Small intestine (tissue), 7 donors: ENCODE measurements around the gene DEPDC4. TPM values are rescaled to one million over a fixed set of nuclear protein-coding genes. Genes with fewer than 3 reads are reported as not detected.

ENCODE experiments used
- DNase-seq, 2 donors: peaks; one replicate each; pipeline versions ENCODE4 v3.0.0 to v3.0.0-alpha.2; 2013
- FAIRE-seq: peaks from 2 replicates; lab custom pipeline; 2012; peaks lifted over from hg19 to GRCh38; lab: Jason Lieb, UNC
- H3K27ac ChIP-seq, 3 donors: one replicate each; pipeline ENCODE4 v1.5.1; 2013; ENCODE audit warnings: low read length in 2 of 3, mild to moderate bottlenecking in 2 of 3, control low read depth in 1 of 3, inconsistent platforms in 1 of 3, low read depth in 1 of 3, moderate library complexity in 1 of 3
- H3K27me3 ChIP-seq, 3 donors: one replicate each; pipeline ENCODE4 v1.6.1; 2013; ENCODE audit warnings: low read length in 3 of 3, inconsistent platforms in 1 of 3; ENCODE audit not compliant: control insufficient read depth in 3 of 3, insufficient read depth in 3 of 3
- H3K36me3 ChIP-seq, 3 donors: one replicate each; pipeline ENCODE4 v1.6.1; 2013; ENCODE audit warnings: low read length in 3 of 3, inconsistent platforms in 1 of 3, low read depth in 1 of 3, mild to moderate bottlenecking in 1 of 3, moderate library complexity in 1 of 3; ENCODE audit not compliant: control insufficient read depth in 3 of 3, insufficient read depth in 2 of 3
- H3K4me1 ChIP-seq, 3 donors: one replicate each; pipeline ENCODE4 v1.6.1; 2013; ENCODE audit warnings: low read length in 2 of 3, inconsistent platforms in 1 of 3, low read depth in 1 of 3, mild to moderate bottlenecking in 1 of 3, moderate library complexity in 1 of 3; ENCODE audit not compliant: control insufficient read depth in 3 of 3, insufficient read depth in 2 of 3
- H3K4me3 ChIP-seq, 3 donors: one replicate each; pipeline ENCODE4 v1.5.1; 2013; ENCODE audit warnings: low read length in 3 of 3, control low read depth in 1 of 3, inconsistent platforms in 1 of 3, low read depth in 1 of 3, mild to moderate bottlenecking in 1 of 3, moderate library complexity in 1 of 3
- H3K9me3 ChIP-seq, 2 donors: one replicate each; pipeline ENCODE4 v1.6.1; 2013; ENCODE audit warnings: low read depth in 1 of 2, low read length in 1 of 2; ENCODE audit not compliant: control insufficient read depth in 2 of 2, insufficient read depth in 1 of 2
- WGBS, 3 donors: extraction: QIAGEN DNeasy Blood & Tissue Kit; methylation state at CpG; one replicate each; pipeline ENCODE4 v1.1.7; 2013; 5-methylcytosine and 5-hydroxymethylcytosine counted together
- polyA plus RNA-seq, 4 donors: library from polyadenylated mRNA; stranded (reverse) in 3 of 4; unstranded in 1 of 4; fragments of 200-250 nt in 3 of 4; fragments of 120-200 nt in 1 of 4; gene quantifications; one replicate each; pipeline versions ENCODE4 v1.2.1 to v1.2.3, GENCODE V29; 2013
- donor health status: healthy with polysubstance abuse.
- donor health status: control.
- donor health status: control.
- donor health status: Bipolar disorder and iron deficiency.
- donor health status: healthy.

DEPDC4 gene
- polyA plus RNA-seq, 4 donors = 0.67 to 3.6 (median 1.5) TPM

DNA sequence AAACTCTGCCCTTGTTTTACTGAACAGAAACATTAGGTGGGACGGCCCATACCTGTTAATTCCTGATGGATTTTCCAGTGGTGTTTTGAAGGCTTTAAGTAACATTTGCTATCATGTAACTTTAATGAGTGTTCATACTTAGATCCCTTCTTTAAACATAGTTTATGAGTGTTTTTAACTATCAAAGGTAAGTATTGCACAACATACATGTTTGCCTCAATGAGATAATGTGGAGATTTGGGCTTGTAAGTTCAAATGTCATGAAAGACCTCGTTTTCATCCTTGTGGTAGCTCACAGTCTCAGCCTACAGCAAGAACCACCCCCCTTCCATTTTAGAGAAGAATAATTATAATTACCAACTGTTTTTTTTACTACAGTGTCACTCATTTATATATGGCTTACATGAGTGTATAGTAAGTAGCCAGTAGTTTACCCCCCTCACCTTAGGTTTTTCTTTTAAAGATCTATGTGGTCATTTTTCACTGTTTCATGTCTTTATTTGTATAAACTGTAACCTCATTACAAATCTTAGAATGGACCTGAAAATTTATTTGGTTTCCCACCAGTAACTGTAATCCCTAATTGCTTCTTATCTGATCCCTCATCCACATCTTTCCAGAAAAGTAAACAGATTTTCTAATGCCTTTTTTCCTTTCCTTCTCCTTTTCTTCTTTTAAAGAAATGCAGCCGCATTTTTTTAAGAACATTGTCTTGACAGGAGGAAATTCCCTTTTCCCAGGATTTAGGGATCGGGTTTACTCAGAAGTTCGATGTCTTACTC is 47.4 kb downstream of the DEPDC4 start:
- Histone ChIP-seq H3K27me3 (no peaks in the 10 kb centered on the region), H3K27ac (no peak overlapping the region), H3K9me3 (peaks cover 0 to 4% of the 10 kb centered on the region in 2 donors), H3K36me3 (peaks cover 3 to 22% (median 4%) of the 10 kb centered on the region in 3 donors), H3K4me3 (no peak overlapping the region), H3K4me1 (peaks cover 2 to 12% (median 2%) of the 10 kb centered on the region in 3 donors)
- DNase-seq (peak in 1 of 2 donors; percentile 16), FAIRE-seq (no peak)
- 85 to 87% (median 86%) methylated on average over 5 of the region's 5 CpGs for WGBS, 3 donors

DNA sequence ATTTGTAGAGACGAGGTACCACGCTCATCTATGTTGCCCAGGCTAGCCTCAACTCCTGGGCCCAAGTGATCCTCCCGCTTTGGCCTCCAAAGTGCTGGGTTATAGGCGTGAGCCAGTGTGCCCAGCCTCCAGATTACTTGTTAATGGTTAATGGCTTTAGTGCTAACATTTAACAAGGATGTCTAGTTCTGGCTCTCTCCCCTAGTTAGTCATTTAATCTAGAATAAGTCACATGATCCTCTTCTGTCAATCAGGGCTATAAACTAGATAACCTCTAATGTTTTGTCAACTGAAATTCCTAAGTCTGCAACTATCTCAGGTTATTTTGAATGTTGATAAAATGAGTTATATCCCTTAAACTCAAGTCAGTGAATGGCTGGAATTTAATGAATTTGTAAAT is 50.5 kb downstream of the DEPDC4 start:
- no peaks in the 10 kb centered on the region for H3K27me3 ChIP-seq
- FAIRE-seq (peak; percentile 74), DNase-seq (peak; percentile 41 to 62)
- H3K4me3 ChIP-seq = no peak overlapping the region
- H3K36me3 ChIP-seq = peaks cover 8 to 11% (median 9%) of the 10 kb centered on the region in 3 donors
- peaks cover 2 to 18% (median 5%) of the 10 kb centered on the region in 3 donors for H3K4me1 ChIP-seq
- peaks cover 0 to 4% of the 10 kb centered on the region in 2 donors for H3K9me3 ChIP-seq
- no peak overlapping the region for H3K27ac ChIP-seq
- WGBS, 3 donors = 74 to 93% (median 82%) methylated on average over 4 of the region's 4 CpGs

- Histone ChIP-seq H3K9me3 (peaks cover 0 to 4% of the 10 kb centered on the region in 2 donors), H3K27ac (no peak overlapping the region), H3K4me3 (no peak overlapping the region), H3K27me3 (no peaks in the 10 kb centered on the region), H3K4me1 (peaks cover 2 to 18% (median 5%) of the 10 kb centered on the region in 3 donors), H3K36me3 (peaks cover 10 to 18% (median 12%) of the 10 kb centered on the region in 3 donors)
- FAIRE-seq (no peak), DNase-seq (peak in 1 of 2 donors; percentile 16)
- WGBS, 3 donors = 71 to 78% (median 73%) methylated on average over 1 of the region's 1 CpG
These were observed 51.7 kb downstream of the DEPDC4 start for GRCh38 chr12:100215209-100215608.

GRCh38 chr12:100214518-100214917 is 52.4 kb downstream of the DEPDC4 start:
- peaks cover 7 to 18% (median 12%) of the 10 kb centered on the region in 3 donors for H3K36me3 ChIP-seq
- H3K27ac ChIP-seq = no peak overlapping the region
- peaks cover 2 to 18% (median 5%) of the 10 kb centered on the region in 3 donors for H3K4me1 ChIP-seq
- 89 to 94% (median 93%) methylated on average over 2 of the region's 2 CpGs for WGBS, 3 donors
- H3K9me3 ChIP-seq = peaks cover 0 to 4% of the 10 kb centered on the region in 2 donors
- FAIRE-seq = no peak
- H3K27me3 ChIP-seq = no peaks in the 10 kb centered on the region
- no peak overlapping the region for H3K4me3 ChIP-seq
- DNase-seq = no peak

DNA sequence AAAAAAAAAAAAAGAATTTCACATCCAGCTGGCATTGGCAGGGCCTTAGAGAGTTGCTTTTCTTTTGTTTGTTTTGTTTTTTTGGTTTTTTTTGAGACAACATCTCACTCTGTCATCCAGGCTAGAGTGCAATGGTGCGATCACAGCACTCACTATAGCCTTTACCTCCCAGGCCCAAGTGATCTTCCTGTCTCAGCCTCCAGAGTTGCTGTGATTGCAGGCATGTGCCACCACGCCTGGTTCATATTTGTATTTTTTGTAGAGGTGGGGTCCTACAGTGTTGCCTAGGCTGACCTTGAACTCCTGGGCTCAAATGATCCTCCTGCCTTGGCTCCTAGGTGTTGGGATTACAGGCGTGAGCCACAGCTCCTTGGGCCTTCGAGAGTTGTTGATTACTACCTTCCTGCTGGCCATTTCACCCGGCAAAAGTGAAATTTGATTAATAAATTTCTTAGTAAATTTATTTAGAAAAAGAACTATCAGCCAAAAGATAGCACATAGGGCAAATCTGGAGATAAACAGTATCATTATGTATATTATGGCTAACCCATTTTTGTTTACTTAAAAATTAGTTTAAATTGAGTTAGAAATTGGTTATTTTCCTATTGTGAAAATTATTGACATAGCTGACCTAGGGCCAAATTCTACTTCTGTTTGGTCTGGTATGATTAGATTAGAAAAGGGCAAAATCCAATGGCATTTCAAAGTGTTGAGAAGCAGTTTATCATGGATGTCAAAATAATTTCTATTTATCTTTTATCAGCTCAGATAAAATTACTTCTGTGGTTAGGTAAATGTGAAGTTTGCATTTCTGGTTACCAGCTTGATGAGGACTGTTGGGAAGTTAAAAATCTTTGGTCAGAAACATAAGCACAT is 53.6 kb downstream of the DEPDC4 start:
- H3K36me3 ChIP-seq = peaks cover 7 to 29% (median 9%) of the 10 kb centered on the region in 3 donors
- peak overlapping the region in 2 of 3 donors; percentile 27 to 71 for H3K27ac ChIP-seq

GRCh38 chr12:100211698-100212097 is 55.2 kb downstream of the DEPDC4 start:
- DNase-seq = no peak
- Histone ChIP-seq H3K27me3 (no peaks in the 10 kb centered on the region), H3K9me3 (peaks cover 0 to 4% of the 10 kb centered on the region in 2 donors), H3K4me1 (peaks cover 2 to 18% (median 5%) of the 10 kb centered on the region in 3 donors), H3K27ac (no peak overlapping the region), H3K4me3 (no peak overlapping the region), H3K36me3 (peaks cover 9 to 39% (median 10%) of the 10 kb centered on the region in 3 donors)
- WGBS, 3 donors = 93 to 95% (median 93%) methylated on average over 2 of the region's 2 CpGs
- no peak for FAIRE-seq

More for the DNA sequence above, 53.6 kb downstream of the DEPDC4 start:
- no peaks in the 10 kb centered on the region for H3K27me3 ChIP-seq
- peak; percentile 6 to 65 for DNase-seq
- peaks cover 2 to 18% (median 5%) of the 10 kb centered on the region in 3 donors for H3K4me1 ChIP-seq
- FAIRE-seq = no peak
- H3K4me3 ChIP-seq = no peak overlapping the region
- 40 to 80% (median 45%) methylated on average over 5 of the region's 5 CpGs for WGBS, 3 donors
- peaks cover 0 to 4% of the 10 kb centered on the region in 2 donors for H3K9me3 ChIP-seq

DNA sequence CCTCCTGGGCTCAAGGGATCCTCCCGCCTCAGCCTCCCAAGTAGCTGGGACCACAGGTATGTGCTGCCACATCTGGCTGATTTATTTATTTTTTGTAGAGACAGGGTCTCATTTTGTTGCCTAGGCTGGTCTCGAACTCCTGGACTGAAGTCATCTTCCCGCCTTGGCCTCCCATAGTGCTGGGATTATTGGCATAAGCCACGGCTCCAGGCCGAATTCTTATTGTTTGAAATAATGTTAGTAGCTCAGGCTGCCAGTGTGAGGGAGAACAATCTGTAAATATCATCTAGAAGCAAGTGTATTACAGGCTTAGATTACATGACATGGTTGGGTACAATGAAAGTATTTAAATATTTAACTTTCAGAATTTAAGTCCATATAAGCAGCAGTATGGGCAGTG is 58.0 kb downstream of the DEPDC4 start:
- H3K9me3 ChIP-seq = no peaks in the 10 kb centered on the region
- H3K27ac ChIP-seq = no peak overlapping the region
- WGBS, 3 donors = 93 to 99% (median 95%) methylated on average over 5 of the region's 5 CpGs
- peaks cover 0 to 5% (median 3%) of the 10 kb centered on the region in 3 donors for H3K4me1 ChIP-seq
- no peaks in the 10 kb centered on the region for H3K27me3 ChIP-seq
- H3K36me3 ChIP-seq = peaks cover 9 to 47% (median 10%) of the 10 kb centered on the region in 3 donors
- H3K4me3 ChIP-seq = no peak overlapping the region
- FAIRE-seq (no peak), DNase-seq (no peak)

GRCh38 chr12:100207311-100207710 is 59.6 kb downstream of the DEPDC4 start:
- Histone ChIP-seq H3K36me3 (peaks cover 7 to 44% (median 8%) of the 10 kb centered on the region in 3 donors), H3K4me3 (no peak overlapping the region), H3K4me1 (no peaks in the 10 kb centered on the region), H3K27me3 (no peaks in the 10 kb centered on the region), H3K9me3 (no peaks in the 10 kb centered on the region), H3K27ac (no peak overlapping the region)
- DNase-seq (no peak), FAIRE-seq (peak; percentile 19)
- WGBS, 3 donors = 96 to 98% (median 97%) methylated on average over 2 of the region's 2 CpGs
